H4 (cell line): ENCODE data around the gene ASGR1. TPM values are rescaled to one million over a fixed set of nuclear protein-coding genes. Genes with fewer than 3 reads are reported as not detected.

Experiments used
- DNase-seq: peaks from one replicate; pipeline ENCODE4 v3.0.0-alpha.2; 2015; ENCODE audit warnings: low spot score
- total RNA-seq: library from RNA; depleted of rRNA; stranded (reverse); fragments of >200 nt; shearing (Covaris generic); gene quantifications from 2 replicates; pipeline ENCODE4 v1.2.3, GENCODE V29; 2014; rRNA removed

ASGR1 gene
- total RNA-seq, 1 experiment from 2014 or later = 1.4 TPM

DNA sequence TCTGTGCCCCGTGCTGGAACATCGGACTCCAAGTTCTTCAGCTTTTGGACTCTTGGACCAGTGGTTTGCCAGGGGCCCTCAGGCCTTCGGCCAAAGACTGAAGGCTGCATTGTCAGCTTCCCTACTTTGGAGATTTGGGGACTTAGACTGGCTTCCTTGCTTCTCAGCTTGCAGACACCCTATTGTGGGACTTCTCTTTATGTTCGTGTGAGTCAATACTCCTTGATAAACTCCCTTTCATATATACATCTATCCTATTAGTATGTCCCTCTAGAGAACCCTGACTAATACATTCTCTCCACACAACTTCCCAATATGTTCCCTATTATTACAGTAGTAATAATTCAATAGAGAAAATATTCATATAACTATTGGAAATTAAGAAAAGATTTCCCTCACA lies 55.3 kb downstream of the ASGR1 start:
- no peak for DNase-seq

Other genes with a start within 250 kb of the ASGR1 start
- gene ALOX12, start 183.3 kb downstream of the ASGR1 start, total RNA-seq = not detected in 2 replicates
- 166 and 188 TPM in 2 replicates for gene RNASEK, start 166.7 kb downstream of the ASGR1 start, total RNA-seq
- gene BCL6B, start 156.3 kb downstream of the ASGR1 start, total RNA-seq = not detected in 2 replicates
- gene SLC16A13, start 143.4 kb downstream of the ASGR1 start, total RNA-seq = 0.77 TPM in 1 of 2 replicates, not detected in the other
- not detected in 2 replicates for gene SLC16A11, start 135.3 kb downstream of the ASGR1 start, total RNA-seq
- not detected in 2 replicates for gene CLEC10A, start 99.1 kb downstream of the ASGR1 start, total RNA-seq
- 0.10 TPM in 1 of 2 replicates, not detected in the other for gene ASGR2, start 64.5 kb downstream of the ASGR1 start, total RNA-seq
- 2.3 and 3.9 TPM in 2 replicates for gene DLG4, start 40.5 kb upstream of the ASGR1 start, total RNA-seq
- 118 and 161 TPM in 2 replicates for gene ACADVL, start 40.6 kb upstream of the ASGR1 start, total RNA-seq
- 24.8 and 36.1 TPM in 2 replicates for gene DVL2, start 55.1 kb upstream of the ASGR1 start, total RNA-seq
- gene PHF23, start 60.1 kb upstream of the ASGR1 start, total RNA-seq = 37.5 and 45.3 TPM in 2 replicates
- gene GABARAP, start 63.1 kb upstream of the ASGR1 start, total RNA-seq = 396 and 471 TPM in 2 replicates
- 18.2 and 19.8 TPM in 2 replicates for gene CTDNEP1, start 72.4 kb upstream of the ASGR1 start, total RNA-seq
- 25.1 and 30.0 TPM in 2 replicates for gene ELP5, start 72.8 kb upstream of the ASGR1 start, total RNA-seq
- not detected in 2 replicates for gene CLDN7, start 83.1 kb upstream of the ASGR1 start, total RNA-seq
- 0.17 and 0.23 TPM in 2 replicates for gene SLC2A4, start 102.3 kb upstream of the ASGR1 start, total RNA-seq
- gene YBX2, start 115.3 kb upstream of the ASGR1 start, total RNA-seq = not detected in 2 replicates
- 460 and 526 TPM in 2 replicates for gene EIF5A, start 128.3 kb upstream of the ASGR1 start, total RNA-seq
- gene GPS2, start 136.0 kb upstream of the ASGR1 start, total RNA-seq = 55.9 and 65.1 TPM in 2 replicates
- 3.4 and 3.5 TPM in 2 replicates for gene NEURL4, start 150.0 kb upstream of the ASGR1 start, total RNA-seq
- 0.19 TPM in 1 of 2 replicates, not detected in the other for gene ACAP1, start 157.2 kb upstream of the ASGR1 start, total RNA-seq
- gene KCTD11, start 172.8 kb upstream of the ASGR1 start, total RNA-seq = 0.78 and 2.4 TPM in 2 replicates
- not detected in 2 replicates for gene TMEM95, start 175.8 kb upstream of the ASGR1 start, total RNA-seq
- gene TNK1, start 201.7 kb upstream of the ASGR1 start, total RNA-seq = not detected in 2 replicates
- 20.0 and 22.7 TPM in 2 replicates for gene PLSCR3, start 215.2 kb upstream of the ASGR1 start, total RNA-seq
- 76.1 and 108 TPM in 2 replicates for gene TMEM256, start 224.7 kb upstream of the ASGR1 start, total RNA-seq
- 3.1 and 3.5 TPM in 2 replicates for gene NLGN2, start 228.5 kb upstream of the ASGR1 start, total RNA-seq
- not detected in 2 replicates for gene SPEM1, start 241.0 kb upstream of the ASGR1 start, total RNA-seq
- not detected in 2 replicates for gene SPEM2, start 246.2 kb upstream of the ASGR1 start, total RNA-seq
- gene SPEM3, start 249.5 kb upstream of the ASGR1 start, total RNA-seq = not detected in 2 replicates